Panc1 (cell line): ENCODE results near the gene GPR32. TPM values are rescaled to one million over a fixed set of nuclear protein-coding genes. Genes with fewer than 3 reads are reported as not detected.
A peak's percentile ranks its signal among the peaks of the same experiment; 100 is the strongest.

Experiments used
- ATAC-seq: fragments of 200-7000 bp; cut with Tn5 transposase; 2 replicates; pipeline ENCODE4 v1.9.1; 2020; ENCODE audit warnings: mild to moderate bottlenecking, moderate library complexity
- BruUV-seq: library from RNA; stranded (reverse); fragments of 400-500 nt; replicated peaks from 2 replicates; lab custom pipeline; 2021; lab: Mats Ljungman, UMichigan
- CTCF ChIA-PET: fragments of 300-600 bp; sonication (Branson Sonifier 250); formaldehyde crosslinking; loops from one replicate; lab custom pipeline; 2022; ENCODE audit warnings: antibody characterized with exemption; lab: Charles Lee
- POLR2A ChIA-PET: fragments of 300-600 bp; sonication (Branson Sonifier 250); formaldehyde crosslinking; loops from one replicate; lab custom pipeline; 2022; ENCODE audit warnings: antibody characterized with exemption; lab: Charles Lee
- DNase-seq: peaks from one replicate; pipeline ENCODE4 v3.0.0-alpha.2; 2010; ENCODE audit warnings: low read depth, low spot score
- H3K27ac ChIP-seq: 2 replicates; pipeline ENCODE4 v1.5.1; 2011; ENCODE audit warnings: mild to moderate bottlenecking, low read length, inconsistent platforms
- H3K27me3 ChIP-seq: fragments of 200-500 bp; sonication (Bioruptor generic); 2 replicates; pipeline ENCODE4 v1.6.0; 2014; ENCODE audit warnings: low read length, inconsistent platforms; ENCODE audit not compliant: control insufficient read depth, insufficient read depth
- H3K36me3 ChIP-seq: fragments of 200-500 bp; sonication (Bioruptor generic); 2 replicates; pipeline ENCODE4 v1.5.1; 2014; ENCODE audit warnings: inconsistent platforms, mild to moderate bottlenecking, low read length, moderate library complexity; ENCODE audit not compliant: control insufficient read depth, insufficient read depth
- H3K4me1 ChIP-seq: 2 replicates; pipeline ENCODE4 v1.5.1; 2011; ENCODE audit warnings: inconsistent platforms, mild to moderate bottlenecking, low read length, moderate library complexity; ENCODE audit not compliant: control insufficient read depth, insufficient read depth
- H3K4me3 ChIP-seq, 2 experiments: 2 replicates each; pipeline ENCODE4 v1.5.1; 2011 to 2012; ENCODE audit warnings: low read depth in 2 of 2, low read length in 2 of 2, mild to moderate bottlenecking in 2 of 2, inconsistent platforms in 1 of 2, moderate library complexity in 1 of 2
- H3K9me3 ChIP-seq: fragments of 200-500 bp; sonication (Bioruptor generic); 2 replicates; pipeline ENCODE4 v1.5.1; 2014; ENCODE audit warnings: low read depth, mild to moderate bottlenecking, inconsistent platforms, low read length, moderate library complexity; ENCODE audit not compliant: control insufficient read depth, insufficient read depth
- CTCF ChIP-seq: fragments of 450-650 bp; IDR thresholded peaks from 2 replicates; pipeline ENCODE4 v1.5.1; 2017; ENCODE audit warnings: mild to moderate bottlenecking
- POLR2AphosphoS5 ChIP-seq: IDR thresholded peaks from 2 replicates; pipeline ENCODE4 v1.6.1; 2012; ENCODE audit warnings: mild to moderate bottlenecking, low read depth, low read length, moderate library complexity
- REST ChIP-seq, 2 experiments: IDR thresholded peaks; 2 replicates each; pipeline ENCODE4 v1.6.1; 2011 to 2012; ENCODE audit warnings: low read depth in 2 of 2, control low read depth in 1 of 2, low read length in 1 of 2, mild to moderate bottlenecking in 1 of 2, moderate library complexity in 1 of 2; ENCODE audit not compliant: insufficient read depth in 1 of 2
- SIN3A ChIP-seq: IDR thresholded peaks from 2 replicates; pipeline ENCODE4 v1.6.1; 2012; ENCODE audit warnings: low read depth, mild to moderate bottlenecking, low read length, moderate library complexity, borderline replicate concordance; ENCODE audit not compliant: insufficient read depth
- TCF7L2 ChIP-seq: IDR thresholded peaks from 2 replicates; pipeline ENCODE4 v1.6.1; 2011; ENCODE audit warnings: mild to moderate bottlenecking, low read depth, low read length, inconsistent platforms
- in situ Hi-C: cut with HindIII; loops from 2 replicates; pipeline ENCODE4 v1.10.0; 2016; ENCODE audit warnings: low sequenced_read_pairs, low pct_unique_long_range_greater_than_20kb
- intact Hi-C: fragments of 100-400 bp; cut with micrococcal nuclease; formaldehyde crosslinking; loops from one replicate; pipeline ENCODE4 v1.10.0; 2022; ENCODE audit not compliant: unreplicated experiment
- total RNA-seq: library from RNA; stranded (reverse); gene quantifications from one replicate; pipeline ENCODE4 v1.2.1, GENCODE V29; 2021; ENCODE audit not compliant: unreplicated experiment

GPR32 gene
- total RNA-seq, 1 experiment from 2014 or later: not detected

- BruUV-seq: no TSS peak
- TF ChIP-seq SIN3A: no peak
- TF ChIP-seq POLR2AphosphoS5: peak; percentile 24; the same call in 1 of the 2 replicates
- no peak overlapping the region for H3K27ac ChIP-seq
- CTCF ChIA-PET: no interaction called here
- H3K4me1 ChIP-seq: no peaks in the 10 kb centered on the region
- in situ Hi-C loops: no loop called here
- DNase-seq (no peak), ATAC-seq (peak; percentile 22)
- H3K27me3 ChIP-seq: no peaks in the 10 kb centered on the region
- no peak overlapping the region for H3K4me3 ChIP-seq
- no peaks in the 10 kb centered on the region for H3K9me3 ChIP-seq
- H3K36me3 ChIP-seq: peaks cover 3% of the 10 kb centered on the region; the same call in 1 of the 2 replicates
- POLR2A ChIA-PET: no interaction called here
- intact Hi-C loops: loop anchor here (5.0 kb wide), 1 partner anchor 125 kb away; no protein-coding TSS in a partner anchor
Measured at GRCh38 chr19:50796634-50797428, 26.6 kb downstream of the GPR32 start.

- intact Hi-C loops: loop anchor here (5.0 kb wide), 1 partner anchor 125 kb away; no protein-coding TSS in a partner anchor
- no peak for DNase-seq
- Histone ChIP-seq H3K36me3 (peaks cover 3% of the 10 kb centered on the region; the same call in 1 of the 2 replicates), H3K4me3 (no peak overlapping the region), H3K9me3 (no peaks in the 10 kb centered on the region), H3K27ac (no peak overlapping the region), H3K4me1 (peaks cover 4% of the 10 kb centered on the region; the same call in 1 of the 2 replicates), H3K27me3 (no peaks in the 10 kb centered on the region)
- ChIA-PET POLR2A (no interaction called here), CTCF (no interaction called here)
- TF ChIP-seq TCF7L2 (no peak), SIN3A (no peak), CTCF (no peak), REST (IDR thresholded peaks at IDR 0.05; ENCODE audit: insufficient read depth in 1 of 2, low read depth in 2 of 2, low read length in 1 of 2) (no peak), POLR2AphosphoS5 (no peak; the same call in 1 of the 2 replicates)
- in situ Hi-C loops: no loop called here
- ATAC-seq: no peak
- no TSS peak for BruUV-seq
Measured at GRCh38 chr19:50797429-50797780, 27.1 kb downstream of the GPR32 start.
